GM21526 (cell line): ENCODE data around the gene GALNT16.
"Not testable (repeated sequence)": the region's sequence is repeated elsewhere in the genome, so short reads cannot be mapped to it uniquely, and the experiment has no call there.

ENCODE experiments used
- ATAC-seq: cut with Tn5 transposase; IDR thresholded peaks from one replicate; pipeline ENCODE4 v1.9.1; 2021; ENCODE audit warnings: moderate library complexity; ENCODE audit not compliant: unreplicated experiment, low FRiP score

Gene GALNT16

GRCh38 chr14:69357544-69358200 is 97.7 kb downstream of the GALNT16 start:
- ATAC-seq = no peak

GRCh38 chr14:69358233-69358963 is 98.4 kb downstream of the GALNT16 start:
- no peak for ATAC-seq

- no peak for ATAC-seq
These were observed 99.0 kb downstream of the GALNT16 start for GRCh38 chr14:69358966-69359365.

- no peak for ATAC-seq
These were observed 100.6 kb downstream of the GALNT16 start for GRCh38 chr14:69360438-69361108.

GRCh38 chr14:69363055-69363454 is 103.1 kb downstream of the GALNT16 start:
- no peak for ATAC-seq

GRCh38 chr14:69363964-69364363 is 104.0 kb downstream of the GALNT16 start:
- no peak for ATAC-seq

- ATAC-seq = no peak
These were observed 104.4 kb downstream of the GALNT16 start for GRCh38 chr14:69364378-69364777.

GRCh38 chr14:69366069-69366468 is 106.1 kb downstream of the GALNT16 start:
- ATAC-seq = no peak

GRCh38 chr14:69366761-69367160 is 106.8 kb downstream of the GALNT16 start:
- ATAC-seq = no peak

- no peak for ATAC-seq
These were observed 108.4 kb downstream of the GALNT16 start for GRCh38 chr14:69368381-69368780.

GRCh38 chr14:69370061-69370460 is 110.1 kb downstream of the GALNT16 start:
- no peak for ATAC-seq

- ATAC-seq = no peak
These were observed 112.2 kb downstream of the GALNT16 start for GRCh38 chr14:69372146-69372545.

GRCh38 chr14:69373104-69373503 is 113.1 kb downstream of the GALNT16 start:
- ATAC-seq = no peak

GRCh38 chr14:69374235-69374634 is 114.3 kb downstream of the GALNT16 start:
- ATAC-seq = no peak

- no peak for ATAC-seq
These were observed 115.2 kb downstream of the GALNT16 start for GRCh38 chr14:69375182-69375581.

GRCh38 chr14:69375722-69376121 is 115.8 kb downstream of the GALNT16 start:
- ATAC-seq = no peak

GRCh38 chr14:69376439-69376838 is 116.5 kb downstream of the GALNT16 start:
- no peak for ATAC-seq

GRCh38 chr14:69378274-69378673 is 118.3 kb downstream of the GALNT16 start:
- ATAC-seq = no peak

GRCh38 chr14:69387311-69387710 is 127.4 kb downstream of the GALNT16 start:
- no peak for ATAC-seq

- not testable (repeated sequence) for ATAC-seq
These were observed 131.4 kb downstream of the GALNT16 start for GRCh38 chr14:69391400-69391799.

GRCh38 chr14:69392481-69392880 is 132.5 kb downstream of the GALNT16 start:
- no peak for ATAC-seq

- no peak for ATAC-seq
These were observed 136.0 kb downstream of the GALNT16 start for GRCh38 chr14:69395929-69396328.
